ENCODE results near the gene TACSTD2.
"Not testable (repeated sequence)": the region's sequence is repeated elsewhere in the genome, so short reads cannot be mapped to it uniquely, and the experiment has no call there.

Gene TACSTD2

GRCh38 chr1:58608297-58608696 lies 31.2 kb upstream of the TACSTD2 start:
- Histone ChIP-seq H3K4me3 (ENCODE audit: low read depth, low read length) (no peak overlapping the region), H3K36me3 (ENCODE audit: control insufficient read depth, insufficient read depth, low read length) (no peaks in the 10 kb centered on the region), H3K4me1 (ENCODE audit: control insufficient read depth, insufficient read depth, low read length) (no peaks in the 10 kb centered on the region), H3K9me3 (ENCODE audit: control insufficient read depth, insufficient read depth, low read length) (no peaks in the 10 kb centered on the region), H3K27me3 (ENCODE audit: control insufficient read depth, insufficient read depth, low read length) (no peaks in the 10 kb centered on the region), H3K9ac (ENCODE audit: low read depth, low read length) (no peak overlapping the region)

GRCh38 chr1:58607391-58607790 lies 30.3 kb upstream of the TACSTD2 start:
- no peak overlapping the region for H3K9ac ChIP-seq (ENCODE audit: low read depth, low read length)
- H3K36me3 ChIP-seq (ENCODE audit: control insufficient read depth, insufficient read depth, low read length) = no peaks in the 10 kb centered on the region
- H3K4me3 ChIP-seq (ENCODE audit: low read depth, low read length) = no peak overlapping the region
- H3K27me3 ChIP-seq (ENCODE audit: control insufficient read depth, insufficient read depth, low read length) = no peaks in the 10 kb centered on the region
- H3K4me1 ChIP-seq (ENCODE audit: control insufficient read depth, insufficient read depth, low read length) = no peaks in the 10 kb centered on the region
- no peaks in the 10 kb centered on the region for H3K9me3 ChIP-seq (ENCODE audit: control insufficient read depth, insufficient read depth, low read length)

GRCh38 chr1:58601921-58602320 lies 24.9 kb upstream of the TACSTD2 start:
- H3K27me3 ChIP-seq (ENCODE audit: control insufficient read depth, insufficient read depth, low read length); H3K9ac ChIP-seq (ENCODE audit: low read depth, low read length); H3K36me3 ChIP-seq (ENCODE audit: control insufficient read depth, insufficient read depth, low read length); H3K4me3 ChIP-seq (ENCODE audit: low read depth, low read length); H3K4me1 ChIP-seq (ENCODE audit: control insufficient read depth, insufficient read depth, low read length); H3K9me3 ChIP-seq (ENCODE audit: control insufficient read depth, insufficient read depth, low read length): not testable (repeated sequence)

GRCh38 chr1:58597996-58598395 lies 20.9 kb upstream of the TACSTD2 start:
- H3K9ac ChIP-seq (ENCODE audit: low read depth, low read length) = no peak overlapping the region
- H3K9me3 ChIP-seq (ENCODE audit: control insufficient read depth, insufficient read depth, low read length) = no peaks in the 10 kb centered on the region
- no peak overlapping the region for H3K4me3 ChIP-seq (ENCODE audit: low read depth, low read length)
- no peaks in the 10 kb centered on the region for H3K27me3 ChIP-seq (ENCODE audit: control insufficient read depth, insufficient read depth, low read length)
- H3K36me3 ChIP-seq (ENCODE audit: control insufficient read depth, insufficient read depth, low read length) = no peaks in the 10 kb centered on the region
- H3K4me1 ChIP-seq (ENCODE audit: control insufficient read depth, insufficient read depth, low read length) = no peaks in the 10 kb centered on the region

GRCh38 chr1:58597076-58597475 lies 20.0 kb upstream of the TACSTD2 start:
- H3K4me1 ChIP-seq (ENCODE audit: control insufficient read depth, insufficient read depth, low read length) = no peaks in the 10 kb centered on the region
- H3K9ac ChIP-seq (ENCODE audit: low read depth, low read length) = no peak overlapping the region
- H3K36me3 ChIP-seq (ENCODE audit: control insufficient read depth, insufficient read depth, low read length) = no peaks in the 10 kb centered on the region
- H3K4me3 ChIP-seq (ENCODE audit: low read depth, low read length) = no peak overlapping the region
- no peaks in the 10 kb centered on the region for H3K27me3 ChIP-seq (ENCODE audit: control insufficient read depth, insufficient read depth, low read length)
- no peaks in the 10 kb centered on the region for H3K9me3 ChIP-seq (ENCODE audit: control insufficient read depth, insufficient read depth, low read length)

- H3K4me1 ChIP-seq (ENCODE audit: control insufficient read depth, insufficient read depth, low read length) = no peaks in the 10 kb centered on the region
- no peak overlapping the region for H3K9ac ChIP-seq (ENCODE audit: low read depth, low read length)
- no peak overlapping the region for H3K4me3 ChIP-seq (ENCODE audit: low read depth, low read length)
- no peaks in the 10 kb centered on the region for H3K27me3 ChIP-seq (ENCODE audit: control insufficient read depth, insufficient read depth, low read length)
- no peaks in the 10 kb centered on the region for H3K36me3 ChIP-seq (ENCODE audit: control insufficient read depth, insufficient read depth, low read length)
- no peaks in the 10 kb centered on the region for H3K9me3 ChIP-seq (ENCODE audit: control insufficient read depth, insufficient read depth, low read length)
These were observed 19.6 kb upstream of the TACSTD2 start for GRCh38 chr1:58596631-58597052.

GRCh38 chr1:58594546-58594945 lies 17.5 kb upstream of the TACSTD2 start:
- H3K36me3 ChIP-seq (ENCODE audit: control insufficient read depth, insufficient read depth, low read length) = no peaks in the 10 kb centered on the region
- no peak overlapping the region for H3K4me3 ChIP-seq (ENCODE audit: low read depth, low read length)
- H3K27me3 ChIP-seq (ENCODE audit: control insufficient read depth, insufficient read depth, low read length) = no peaks in the 10 kb centered on the region
- no peaks in the 10 kb centered on the region for H3K9me3 ChIP-seq (ENCODE audit: control insufficient read depth, insufficient read depth, low read length)
- no peak overlapping the region for H3K9ac ChIP-seq (ENCODE audit: low read depth, low read length)
- no peaks in the 10 kb centered on the region for H3K4me1 ChIP-seq (ENCODE audit: control insufficient read depth, insufficient read depth, low read length)

GRCh38 chr1:58592522-58593134 lies 15.6 kb upstream of the TACSTD2 start:
- H3K4me3 ChIP-seq (ENCODE audit: low read depth, low read length) = no peak overlapping the region
- H3K9me3 ChIP-seq (ENCODE audit: control insufficient read depth, insufficient read depth, low read length) = no peaks in the 10 kb centered on the region
- H3K36me3 ChIP-seq (ENCODE audit: control insufficient read depth, insufficient read depth, low read length) = no peaks in the 10 kb centered on the region
- H3K27me3 ChIP-seq (ENCODE audit: control insufficient read depth, insufficient read depth, low read length) = no peaks in the 10 kb centered on the region
- no peak overlapping the region for H3K9ac ChIP-seq (ENCODE audit: low read depth, low read length)
- H3K4me1 ChIP-seq (ENCODE audit: control insufficient read depth, insufficient read depth, low read length) = no peaks in the 10 kb centered on the region

- Histone ChIP-seq H3K9me3 (ENCODE audit: control insufficient read depth, insufficient read depth, low read length) (no peaks in the 10 kb centered on the region), H3K4me3 (ENCODE audit: low read depth, low read length) (no peak overlapping the region), H3K27me3 (ENCODE audit: control insufficient read depth, insufficient read depth, low read length) (no peaks in the 10 kb centered on the region), H3K4me1 (ENCODE audit: control insufficient read depth, insufficient read depth, low read length) (no peaks in the 10 kb centered on the region), H3K36me3 (ENCODE audit: control insufficient read depth, insufficient read depth, low read length) (no peaks in the 10 kb centered on the region), H3K9ac (ENCODE audit: low read depth, low read length) (no peak overlapping the region)
These were observed 14.8 kb upstream of the TACSTD2 start for GRCh38 chr1:58591806-58592205.

- Histone ChIP-seq H3K9ac (ENCODE audit: low read depth, low read length) (no peak overlapping the region), H3K36me3 (ENCODE audit: control insufficient read depth, insufficient read depth, low read length) (no peaks in the 10 kb centered on the region), H3K4me3 (ENCODE audit: low read depth, low read length) (no peak overlapping the region), H3K9me3 (ENCODE audit: control insufficient read depth, insufficient read depth, low read length) (no peaks in the 10 kb centered on the region), H3K4me1 (ENCODE audit: control insufficient read depth, insufficient read depth, low read length) (no peaks in the 10 kb centered on the region), H3K27me3 (ENCODE audit: control insufficient read depth, insufficient read depth, low read length) (no peaks in the 10 kb centered on the region)
These were observed 13.0 kb upstream of the TACSTD2 start for GRCh38 chr1:58590019-58590418.

- no peaks in the 10 kb centered on the region for H3K36me3 ChIP-seq (ENCODE audit: control insufficient read depth, insufficient read depth, low read length)
- no peaks in the 10 kb centered on the region for H3K4me1 ChIP-seq (ENCODE audit: control insufficient read depth, insufficient read depth, low read length)
- H3K9me3 ChIP-seq (ENCODE audit: control insufficient read depth, insufficient read depth, low read length) = no peaks in the 10 kb centered on the region
- H3K27me3 ChIP-seq (ENCODE audit: control insufficient read depth, insufficient read depth, low read length) = no peaks in the 10 kb centered on the region
- H3K4me3 ChIP-seq (ENCODE audit: low read depth, low read length) = no peak overlapping the region
- H3K9ac ChIP-seq (ENCODE audit: low read depth, low read length) = no peak overlapping the region
These were observed 11.3 kb upstream of the TACSTD2 start for GRCh38 chr1:58588396-58588795.

GRCh38 chr1:58587667-58588066 lies 10.6 kb upstream of the TACSTD2 start:
- Histone ChIP-seq H3K9ac (ENCODE audit: low read depth, low read length) (no peak overlapping the region), H3K9me3 (ENCODE audit: control insufficient read depth, insufficient read depth, low read length) (no peaks in the 10 kb centered on the region), H3K4me1 (ENCODE audit: control insufficient read depth, insufficient read depth, low read length) (no peaks in the 10 kb centered on the region), H3K27me3 (ENCODE audit: control insufficient read depth, insufficient read depth, low read length) (no peaks in the 10 kb centered on the region), H3K36me3 (ENCODE audit: control insufficient read depth, insufficient read depth, low read length) (no peaks in the 10 kb centered on the region), H3K4me3 (ENCODE audit: low read depth, low read length) (no peak overlapping the region)
